KMS-11 (cell line): Measurements from ENCODE around the gene PIWIL4.

Experiments
- H2AFZ ChIP-seq: fragments of 200-600 bp; sonication (generic); 2 replicates; pipeline ENCODE4 v1.6.1; 2016; ENCODE audit warnings: antibody characterized with exemption, mixed run types, low read depth
- H3K27ac ChIP-seq: fragments of 200-600 bp; sonication (generic); 2 replicates; pipeline ENCODE4 v1.6.1; 2016; ENCODE audit warnings: mild to moderate bottlenecking, mixed run types
- H3K27me3 ChIP-seq: fragments of 200-600 bp; sonication (generic); 2 replicates; pipeline ENCODE4 v1.6.1; 2017; ENCODE audit warnings: mild to moderate bottlenecking, low read depth, mixed run types, moderate library complexity; ENCODE audit not compliant: insufficient read depth
- H3K36me3 ChIP-seq: fragments of 200-600 bp; sonication (generic); 2 replicates; pipeline ENCODE4 v1.6.1; 2017; ENCODE audit warnings: mild to moderate bottlenecking, mixed run types; ENCODE audit not compliant: insufficient read depth
- H3K4me1 ChIP-seq: fragments of 200-600 bp; sonication (generic); 2 replicates; pipeline ENCODE4 v1.6.1; 2016; ENCODE audit warnings: mild to moderate bottlenecking, low read depth, mixed run types; ENCODE audit not compliant: poor library complexity, severe bottlenecking
- H3K4me2 ChIP-seq: fragments of 200-600 bp; sonication (generic); 2 replicates; pipeline ENCODE4 v1.7.0; 2016; ENCODE audit warnings: mild to moderate bottlenecking, mixed run types
- H3K4me3 ChIP-seq: fragments of 200-600 bp; sonication (generic); IDR thresholded peaks from 2 replicates; pipeline ENCODE4 v1.6.1; 2017; ENCODE audit warnings: low read depth, low read length, mixed read lengths; ENCODE audit not compliant: insufficient read depth
- H3K79me2 ChIP-seq: fragments of 200-600 bp; sonication (generic); 2 replicates; pipeline ENCODE4 v1.6.1; 2016; ENCODE audit warnings: low read depth, mixed run types; ENCODE audit not compliant: insufficient read depth
- H3K9ac ChIP-seq: fragments of 200-600 bp; sonication (generic); 2 replicates; pipeline ENCODE4 v1.6.1; 2016; ENCODE audit warnings: mild to moderate bottlenecking, mixed run types
- H4K20me1 ChIP-seq: fragments of 200-600 bp; sonication (generic); 2 replicates; pipeline ENCODE4 v1.6.1; 2016; ENCODE audit warnings: mild to moderate bottlenecking, mixed run types; ENCODE audit not compliant: insufficient read depth
- TF ChIP-seq, protein P1 (sequence below): fragments of 200-600 bp; sonication (generic); conservative IDR thresholded peaks from 2 replicates; pipeline ENCODE4 v1.6.1; 2017; ENCODE audit warnings: low read depth, mild to moderate bottlenecking, antibody characterized with exemption, low read length, moderate library complexity, mixed read lengths

PIWIL4 gene

DNA sequence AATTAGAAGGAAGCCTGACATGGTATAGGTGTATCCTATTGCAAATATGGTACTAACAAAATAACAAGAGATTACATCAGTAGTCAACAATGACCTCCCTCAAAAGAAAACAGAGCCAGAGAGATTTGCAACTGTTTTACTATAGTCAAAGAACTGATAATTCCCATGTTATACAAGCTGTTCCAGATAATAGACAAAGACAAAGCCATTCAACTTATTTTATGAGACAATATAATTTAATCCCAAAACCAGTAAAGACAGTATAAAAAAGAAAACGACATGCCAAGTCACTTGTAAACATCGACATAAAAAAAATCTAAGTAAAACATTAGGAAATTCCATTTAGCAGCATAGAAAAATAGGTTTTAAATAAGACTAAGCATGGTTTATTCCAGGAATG lies 65.2 kb downstream of the PIWIL4 start:
- no peak overlapping the region for H3K4me3 ChIP-seq
- no peaks in the 10 kb centered on the region for H3K27me3 ChIP-seq
- no peak overlapping the region for H3K27ac ChIP-seq
- H3K36me3 ChIP-seq = no peaks in the 10 kb centered on the region
- no peak overlapping the region for H2AFZ ChIP-seq
- no peaks in the 10 kb centered on the region for H3K79me2 ChIP-seq
- TF ChIP-seq, protein P1, sequence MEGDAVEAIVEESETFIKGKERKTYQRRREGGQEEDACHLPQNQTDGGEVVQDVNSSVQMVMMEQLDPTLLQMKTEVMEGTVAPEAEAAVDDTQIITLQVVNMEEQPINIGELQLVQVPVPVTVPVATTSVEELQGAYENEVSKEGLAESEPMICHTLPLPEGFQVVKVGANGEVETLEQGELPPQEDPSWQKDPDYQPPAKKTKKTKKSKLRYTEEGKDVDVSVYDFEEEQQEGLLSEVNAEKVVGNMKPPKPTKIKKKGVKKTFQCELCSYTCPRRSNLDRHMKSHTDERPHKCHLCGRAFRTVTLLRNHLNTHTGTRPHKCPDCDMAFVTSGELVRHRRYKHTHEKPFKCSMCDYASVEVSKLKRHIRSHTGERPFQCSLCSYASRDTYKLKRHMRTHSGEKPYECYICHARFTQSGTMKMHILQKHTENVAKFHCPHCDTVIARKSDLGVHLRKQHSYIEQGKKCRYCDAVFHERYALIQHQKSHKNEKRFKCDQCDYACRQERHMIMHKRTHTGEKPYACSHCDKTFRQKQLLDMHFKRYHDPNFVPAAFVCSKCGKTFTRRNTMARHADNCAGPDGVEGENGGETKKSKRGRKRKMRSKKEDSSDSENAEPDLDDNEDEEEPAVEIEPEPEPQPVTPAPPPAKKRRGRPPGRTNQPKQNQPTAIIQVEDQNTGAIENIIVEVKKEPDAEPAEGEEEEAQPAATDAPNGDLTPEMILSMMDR = no peak
- H3K9ac ChIP-seq = no peak overlapping the region
- H4K20me1 ChIP-seq = no peaks in the 10 kb centered on the region
- H3K4me1 ChIP-seq = no peaks in the 10 kb centered on the region
- H3K4me2 ChIP-seq = no peak overlapping the region

DNA sequence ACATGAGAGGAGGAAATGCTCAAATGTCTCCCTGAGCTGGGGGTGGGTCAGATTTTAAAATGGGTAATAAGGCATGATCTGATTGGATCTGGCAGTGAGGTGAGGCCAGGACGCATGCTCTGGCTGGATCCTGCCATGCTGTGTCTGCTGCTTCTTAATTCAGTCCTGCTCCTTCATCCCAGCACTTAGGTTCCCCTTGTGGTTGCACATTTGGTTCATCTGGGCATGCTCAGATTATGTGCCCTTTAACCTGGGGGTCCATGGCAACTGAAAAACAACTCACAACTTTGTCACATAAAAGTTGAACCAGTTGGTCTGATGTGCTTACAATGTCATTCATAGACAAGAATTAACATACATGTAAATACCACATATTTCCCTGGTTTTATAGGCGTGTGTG lies 67.9 kb downstream of the PIWIL4 start:
- no peaks in the 10 kb centered on the region for H3K36me3 ChIP-seq
- no peaks in the 10 kb centered on the region for H3K4me1 ChIP-seq
- H3K27me3 ChIP-seq = no peaks in the 10 kb centered on the region
- no peak overlapping the region for H3K27ac ChIP-seq
- TF ChIP-seq, protein P1 = no peak
- no peak overlapping the region for H2AFZ ChIP-seq
- H3K4me3 ChIP-seq = no peak overlapping the region
- H3K79me2 ChIP-seq = no peaks in the 10 kb centered on the region
- H4K20me1 ChIP-seq = no peaks in the 10 kb centered on the region
- no peak overlapping the region for H3K4me2 ChIP-seq
- H3K9ac ChIP-seq = no peak overlapping the region

DNA sequence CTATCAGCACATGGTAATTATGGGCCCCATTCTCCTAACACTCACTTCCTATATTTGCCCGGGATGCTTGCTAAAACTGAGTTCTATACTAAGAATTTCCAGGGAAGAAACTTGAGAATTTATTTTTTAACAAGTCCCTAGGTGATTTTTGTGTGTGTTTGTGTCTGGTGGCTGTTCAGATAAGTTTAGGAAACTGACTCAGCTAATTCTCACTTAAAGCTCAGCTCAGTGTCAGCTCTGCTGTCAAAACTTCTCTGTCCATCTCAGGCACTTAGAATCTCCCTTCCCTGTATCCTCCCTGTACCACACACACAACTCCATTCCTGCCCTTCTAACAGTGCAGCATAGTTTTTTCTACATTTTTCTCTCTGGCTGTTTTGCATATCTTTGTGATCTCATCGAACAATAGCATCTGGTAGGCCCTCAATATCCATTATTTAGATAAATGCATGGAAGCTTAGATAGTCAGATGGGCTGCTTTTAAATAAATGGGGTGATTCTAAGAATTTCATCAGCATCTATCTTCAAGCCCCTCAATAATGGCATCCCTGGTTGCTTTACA lies 69.3 kb downstream of the PIWIL4 start:
- Histone ChIP-seq H3K4me1 (no peaks in the 10 kb centered on the region), H2AFZ (no peak overlapping the region), H3K4me2 (no peak overlapping the region), H3K79me2 (no peaks in the 10 kb centered on the region), H3K4me3 (no peak overlapping the region), H3K36me3 (no peaks in the 10 kb centered on the region), H3K27me3 (no peaks in the 10 kb centered on the region), H4K20me1 (no peaks in the 10 kb centered on the region), H3K9ac (no peak overlapping the region), H3K27ac (no peak overlapping the region)
- TF ChIP-seq, protein P1 = no peak

DNA sequence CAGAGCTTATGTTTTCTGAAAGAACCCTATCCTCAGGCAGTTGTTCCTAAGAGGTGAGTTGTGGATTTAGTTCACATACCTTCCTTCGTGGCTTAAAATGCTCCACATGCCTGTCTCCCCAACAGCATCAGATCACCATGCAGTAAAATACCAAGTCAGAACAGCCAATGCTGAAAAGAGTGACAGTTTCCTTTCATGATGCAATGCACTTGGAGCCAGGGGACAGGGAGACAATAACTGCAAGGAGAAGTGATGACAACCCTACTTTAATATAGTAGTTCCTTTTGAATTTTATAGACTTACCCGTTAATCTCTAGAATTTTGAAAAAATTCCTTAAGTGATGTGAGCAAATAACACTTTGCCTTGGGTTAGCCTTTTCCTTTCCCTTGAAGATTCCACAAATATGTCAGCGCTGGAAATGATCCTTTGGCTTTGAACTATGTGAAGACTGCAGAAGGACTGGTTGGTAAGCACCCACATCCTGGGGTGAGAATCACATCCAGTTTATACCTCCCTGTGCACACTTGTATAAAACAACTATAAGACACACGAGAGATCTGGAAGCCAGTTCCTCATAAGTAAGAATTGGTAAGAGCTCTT lies 71.2 kb downstream of the PIWIL4 start:
- Histone ChIP-seq H4K20me1 (no peaks in the 10 kb centered on the region), H3K36me3 (no peaks in the 10 kb centered on the region), H3K4me2 (no peak overlapping the region), H3K27me3 (no peaks in the 10 kb centered on the region), H3K4me3 (no peak overlapping the region), H2AFZ (no peak overlapping the region), H3K79me2 (no peaks in the 10 kb centered on the region), H3K4me1 (no peaks in the 10 kb centered on the region), H3K27ac (no peak overlapping the region), H3K9ac (no peak overlapping the region)
- TF ChIP-seq, protein P1 = no peak
